ENCODE data around the gene BLM.

DNA sequence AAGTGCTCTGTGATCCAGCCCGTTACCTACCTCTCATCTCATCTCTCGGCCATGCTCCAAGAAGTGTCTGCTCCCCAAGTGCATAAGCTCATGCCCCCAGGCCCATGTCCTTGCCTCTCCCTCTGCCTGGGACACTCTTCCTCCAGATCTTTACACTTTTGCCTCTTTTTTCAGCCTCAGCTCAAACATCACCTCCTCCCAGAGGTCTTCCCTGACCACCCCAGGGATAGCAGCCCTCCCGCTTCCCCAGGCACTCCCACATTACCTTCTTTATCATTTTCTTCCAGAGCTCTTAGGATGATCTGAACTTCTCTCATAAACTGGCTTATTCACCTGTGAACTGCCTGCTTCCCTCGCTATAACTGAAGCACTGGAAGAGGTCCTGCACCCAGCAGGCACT, 148.6 kb downstream of the BLM start:
- TF ChIP-seq, protein P1, sequence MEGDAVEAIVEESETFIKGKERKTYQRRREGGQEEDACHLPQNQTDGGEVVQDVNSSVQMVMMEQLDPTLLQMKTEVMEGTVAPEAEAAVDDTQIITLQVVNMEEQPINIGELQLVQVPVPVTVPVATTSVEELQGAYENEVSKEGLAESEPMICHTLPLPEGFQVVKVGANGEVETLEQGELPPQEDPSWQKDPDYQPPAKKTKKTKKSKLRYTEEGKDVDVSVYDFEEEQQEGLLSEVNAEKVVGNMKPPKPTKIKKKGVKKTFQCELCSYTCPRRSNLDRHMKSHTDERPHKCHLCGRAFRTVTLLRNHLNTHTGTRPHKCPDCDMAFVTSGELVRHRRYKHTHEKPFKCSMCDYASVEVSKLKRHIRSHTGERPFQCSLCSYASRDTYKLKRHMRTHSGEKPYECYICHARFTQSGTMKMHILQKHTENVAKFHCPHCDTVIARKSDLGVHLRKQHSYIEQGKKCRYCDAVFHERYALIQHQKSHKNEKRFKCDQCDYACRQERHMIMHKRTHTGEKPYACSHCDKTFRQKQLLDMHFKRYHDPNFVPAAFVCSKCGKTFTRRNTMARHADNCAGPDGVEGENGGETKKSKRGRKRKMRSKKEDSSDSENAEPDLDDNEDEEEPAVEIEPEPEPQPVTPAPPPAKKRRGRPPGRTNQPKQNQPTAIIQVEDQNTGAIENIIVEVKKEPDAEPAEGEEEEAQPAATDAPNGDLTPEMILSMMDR (IDR thresholded peaks at IDR 0.05; ENCODE audit: low read depth, low read length) = no peak
- no peak for TF ChIP-seq POLR2A (IDR thresholded peaks at IDR 0.05; ENCODE audit: extremely low read depth, insufficient read length)
- no peak for TF ChIP-seq MAX (IDR thresholded peaks at IDR 0.05; ENCODE audit: low read depth, low read length)
- no peak for TF ChIP-seq MYC (IDR thresholded peaks at IDR 0.05; ENCODE audit: low read depth, low read length)

Data from NB4 (cell line).